T-helper 1 cell treated with Interleukin-12 subunit alpha and Interleukin-12 subunit beta and Interleukin-4 antibody, amounts not matched to agents 30 μg/mL and 1 μg/mL, for 36 hours (primary cell): ENCODE measurements around the gene RPS6KL1.
"Not testable (repeated sequence)": the region's sequence is repeated elsewhere in the genome, so short reads cannot be mapped to it uniquely, and the experiment has no call there.

Source experiments
- H3K27ac Mint-ChIP-seq: one replicate; pipeline ENCODE4 v1.8.0; 2021; ENCODE audit warnings: mild to moderate bottlenecking, mixed read lengths
- H3K27me3 Mint-ChIP-seq: one replicate; pipeline ENCODE4 v1.8.0; 2021; ENCODE audit warnings: low read depth, mixed read lengths
- H3K36me3 Mint-ChIP-seq: one replicate; pipeline ENCODE4 v1.8.0; 2021; ENCODE audit warnings: low read depth, mixed read lengths
- H3K4me1 Mint-ChIP-seq: one replicate; pipeline ENCODE4 v1.8.0; 2021; ENCODE audit warnings: low read depth, mixed read lengths
- H3K4me3 Mint-ChIP-seq: one replicate; pipeline ENCODE4 v1.8.0; 2021; ENCODE audit warnings: mild to moderate bottlenecking, moderate library complexity, mixed read lengths
- H3K9me3 Mint-ChIP-seq: one replicate; pipeline ENCODE4 v1.8.0; 2021; ENCODE audit warnings: mixed read lengths

The RPS6KL1 gene

GRCh38 chr14:74934476-74935359 lies 11.7 kb upstream of the RPS6KL1 start:
- Mint-ChIP-seq H3K9me3 (peaks cover 7% of the 10 kb centered on the region), H3K27me3 (peaks cover 3% of the 10 kb centered on the region), H3K4me3 (no peak overlapping the region), H3K27ac (no peak overlapping the region), H3K36me3 (peaks cover 3% of the 10 kb centered on the region), H3K4me1 (peaks cover 28% of the 10 kb centered on the region)

- Mint-ChIP-seq H3K36me3 (peaks cover 3% of the 10 kb centered on the region), H3K4me1 (peaks cover 30% of the 10 kb centered on the region), H3K27me3 (peaks cover 3% of the 10 kb centered on the region), H3K27ac (no peak overlapping the region), H3K9me3 (peaks cover 7% of the 10 kb centered on the region), H3K4me3 (no peak overlapping the region)
These were observed 11.0 kb upstream of the RPS6KL1 start for GRCh38 chr14:74934041-74934440.

- H3K27ac Mint-ChIP-seq, H3K9me3 Mint-ChIP-seq, H3K36me3 Mint-ChIP-seq, H3K27me3 Mint-ChIP-seq, H3K4me3 Mint-ChIP-seq: not testable (repeated sequence)
- H3K4me1 Mint-ChIP-seq = peaks cover 21% of the 10 kb centered on the region
These were observed 9.9 kb upstream of the RPS6KL1 start for GRCh38 chr14:74932936-74933335.

- Mint-ChIP-seq H3K27ac (no peak overlapping the region), H3K36me3 (no peaks in the 10 kb centered on the region), H3K27me3 (peaks cover 9% of the 10 kb centered on the region)
These were observed 9.4 kb upstream of the RPS6KL1 start for GRCh38 chr14:74932401-74932901.

GRCh38 chr14:74931744-74932143 lies 8.7 kb upstream of the RPS6KL1 start:
- H3K9me3 Mint-ChIP-seq, H3K4me3 Mint-ChIP-seq, H3K27ac Mint-ChIP-seq, H3K36me3 Mint-ChIP-seq: not testable (repeated sequence)
- peaks cover 11% of the 10 kb centered on the region for H3K27me3 Mint-ChIP-seq
- H3K4me1 Mint-ChIP-seq = peaks cover 12% of the 10 kb centered on the region

More at GRCh38 chr14:74932401-74932901, 9.4 kb upstream of the RPS6KL1 start:
- no peaks in the 10 kb centered on the region for H3K9me3 Mint-ChIP-seq
- peaks cover 18% of the 10 kb centered on the region for H3K4me1 Mint-ChIP-seq
- no peak overlapping the region for H3K4me3 Mint-ChIP-seq

GRCh38 chr14:74929242-74929641 lies 6.2 kb upstream of the RPS6KL1 start:
- H3K4me3 Mint-ChIP-seq = no peak overlapping the region
- H3K36me3 Mint-ChIP-seq = no peaks in the 10 kb centered on the region
- peaks cover 10% of the 10 kb centered on the region for H3K4me1 Mint-ChIP-seq
- H3K27ac Mint-ChIP-seq = no peak overlapping the region
- H3K27me3 Mint-ChIP-seq = peaks cover 20% of the 10 kb centered on the region
- H3K9me3 Mint-ChIP-seq = no peaks in the 10 kb centered on the region

GRCh38 chr14:74927225-74927624 lies 4.2 kb upstream of the RPS6KL1 start:
- no peak overlapping the region for H3K27ac Mint-ChIP-seq
- peaks cover 17% of the 10 kb centered on the region for H3K27me3 Mint-ChIP-seq
- peaks cover 13% of the 10 kb centered on the region for H3K4me1 Mint-ChIP-seq
- no peaks in the 10 kb centered on the region for H3K9me3 Mint-ChIP-seq
- H3K36me3 Mint-ChIP-seq = no peaks in the 10 kb centered on the region
- H3K4me3 Mint-ChIP-seq = no peak overlapping the region

- Mint-ChIP-seq H3K4me1 (peaks cover 8% of the 10 kb centered on the region), H3K27me3 (peaks cover 17% of the 10 kb centered on the region), H3K9me3 (no peaks in the 10 kb centered on the region), H3K27ac (no peak overlapping the region), H3K36me3 (no peaks in the 10 kb centered on the region), H3K4me3 (no peak overlapping the region)
These were observed 1.0 kb upstream of the RPS6KL1 start for GRCh38 chr14:74924061-74924460.

GRCh38 chr14:74921987-74922751 lies 891 bp downstream of the RPS6KL1 start:
- Mint-ChIP-seq H3K4me3 (peak overlapping the region; percentile 64), H3K27me3 (peaks cover 9% of the 10 kb centered on the region), H3K4me1 (peaks cover 8% of the 10 kb centered on the region), H3K9me3 (no peaks in the 10 kb centered on the region), H3K27ac (no peak overlapping the region), H3K36me3 (no peaks in the 10 kb centered on the region)

GRCh38 chr14:74921053-74921620 lies 1.9 kb downstream of the RPS6KL1 start:
- Mint-ChIP-seq H3K4me1 (peaks cover 8% of the 10 kb centered on the region), H3K27ac (no peak overlapping the region), H3K9me3 (no peaks in the 10 kb centered on the region), H3K36me3 (no peaks in the 10 kb centered on the region), H3K27me3 (peaks cover 6% of the 10 kb centered on the region), H3K4me3 (no peak overlapping the region)

- H3K4me3 Mint-ChIP-seq = no peak overlapping the region
- H3K27ac Mint-ChIP-seq = no peak overlapping the region
- peaks cover 6% of the 10 kb centered on the region for H3K27me3 Mint-ChIP-seq
- no peaks in the 10 kb centered on the region for H3K36me3 Mint-ChIP-seq
- H3K4me1 Mint-ChIP-seq = peaks cover 8% of the 10 kb centered on the region
- H3K9me3 Mint-ChIP-seq = no peaks in the 10 kb centered on the region
These were observed 2.8 kb downstream of the RPS6KL1 start for GRCh38 chr14:74920281-74920680.

- Mint-ChIP-seq H3K36me3 (no peaks in the 10 kb centered on the region), H3K27me3 (peaks cover under 1% of the 10 kb centered on the region), H3K9me3 (no peaks in the 10 kb centered on the region), H3K4me3 (no peak overlapping the region), H3K27ac (no peak overlapping the region), H3K4me1 (peaks cover 8% of the 10 kb centered on the region)
These were observed 3.5 kb downstream of the RPS6KL1 start for GRCh38 chr14:74919421-74920165.

- no peak overlapping the region for H3K27ac Mint-ChIP-seq
- H3K36me3 Mint-ChIP-seq = no peaks in the 10 kb centered on the region
- H3K4me1 Mint-ChIP-seq = peaks cover 5% of the 10 kb centered on the region
- H3K27me3 Mint-ChIP-seq = no peaks in the 10 kb centered on the region
- H3K9me3 Mint-ChIP-seq = no peaks in the 10 kb centered on the region
- H3K4me3 Mint-ChIP-seq = no peak overlapping the region
These were observed 4.7 kb downstream of the RPS6KL1 start for GRCh38 chr14:74918380-74918779.

GRCh38 chr14:74917646-74918081 lies 5.4 kb downstream of the RPS6KL1 start:
- Mint-ChIP-seq H3K27me3 (no peaks in the 10 kb centered on the region), H3K27ac (no peak overlapping the region), H3K4me1 (peaks cover 4% of the 10 kb centered on the region), H3K36me3 (no peaks in the 10 kb centered on the region), H3K4me3 (no peak overlapping the region), H3K9me3 (no peaks in the 10 kb centered on the region)
